Activated CD8-positive, alpha-beta memory T cell treated with anti-CD3 and anti-CD28 coated beads for 4 hours (primary cell): ENCODE data around the gene LYPLAL1.

Experiments
- DNase-seq, 2 donors: peaks; one replicate each; pipeline ENCODE4 v3.0.0-alpha.2; 2020; ENCODE audit warnings: low read depth in 2 of 2

The LYPLAL1 gene

DNA sequence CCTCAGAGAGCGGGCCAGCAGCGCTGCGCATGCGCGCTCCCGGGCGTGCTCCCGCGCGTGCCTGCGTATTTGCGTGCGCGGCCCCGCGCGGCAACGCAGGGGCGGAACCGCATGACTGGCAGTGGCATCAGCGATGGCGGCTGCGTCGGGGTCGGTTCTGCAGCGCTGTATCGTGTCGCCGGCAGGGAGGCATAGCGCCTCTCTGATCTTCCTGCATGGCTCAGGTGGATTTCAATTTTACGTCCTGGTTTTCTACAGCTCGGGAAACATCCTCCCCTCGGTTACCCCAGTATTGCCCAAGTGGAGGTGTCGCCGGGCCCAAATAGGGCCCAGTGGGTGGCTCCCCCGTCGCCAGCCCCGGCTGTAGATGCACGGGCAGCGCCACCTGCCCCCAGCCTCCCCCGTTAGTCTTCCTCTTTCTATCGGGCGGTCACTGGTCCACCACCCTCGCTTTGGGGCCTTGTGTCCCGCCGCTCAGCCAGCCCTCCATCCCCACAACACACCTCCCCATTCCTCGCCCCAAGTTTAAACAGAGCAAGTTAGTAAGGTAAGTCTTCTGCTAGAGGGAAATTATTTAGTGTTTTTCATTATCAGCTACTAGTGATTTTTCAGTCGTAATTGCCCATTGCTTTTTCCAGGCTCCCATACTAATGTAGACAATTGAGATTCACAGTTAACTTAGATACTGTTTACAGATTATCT, at the start of gene LYPLAL1:
TSS of gene LYPLAL1 (plus strand) at position 121 of the 702 bp plus-strand sequence. CDS start at position 134, 13 bp downstream.
- peak; percentile 72 to 74 for DNase-seq

DNA sequence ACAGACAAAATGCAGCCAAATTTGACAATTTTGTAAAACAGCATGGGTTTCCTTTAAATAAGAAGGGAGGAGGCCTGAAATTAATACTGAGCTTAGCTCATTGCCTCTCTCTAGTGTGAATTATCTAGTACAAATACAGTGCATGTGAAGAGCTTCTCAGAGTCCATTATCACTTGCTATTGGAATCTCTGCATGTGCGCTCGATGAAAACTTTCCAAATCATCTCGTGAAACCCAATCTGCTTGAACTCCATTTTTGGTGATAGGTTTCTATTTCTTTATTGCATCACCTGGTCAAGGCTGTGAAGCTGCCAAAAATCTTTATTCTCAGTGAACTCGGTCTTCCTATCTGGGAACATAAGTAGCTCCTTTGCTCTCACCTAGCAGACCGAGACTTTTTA, 49.5 kb upstream of the LYPLAL1 start:
- DNase-seq, result no peak

DNA sequence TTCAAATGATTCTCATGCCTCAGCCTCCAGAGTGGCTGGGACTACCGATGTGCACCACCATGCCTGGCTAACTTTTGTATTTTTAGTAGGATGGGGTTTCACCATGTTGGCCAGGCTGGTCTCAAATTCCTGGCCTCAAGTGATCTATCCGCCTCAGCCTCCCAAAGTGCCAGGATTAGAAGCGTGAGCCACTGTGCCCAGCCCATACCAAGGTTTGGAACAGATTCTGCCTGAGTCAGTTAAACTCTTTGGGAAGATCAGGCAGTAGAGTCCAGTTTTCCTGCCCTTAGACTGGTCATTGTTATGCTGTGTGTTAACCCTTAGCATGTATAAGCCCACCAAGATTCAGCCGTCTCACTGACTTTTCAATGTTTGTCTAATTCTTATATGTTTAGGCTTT, 48.3 kb upstream of the LYPLAL1 start:
- DNase-seq, result no peak

DNA sequence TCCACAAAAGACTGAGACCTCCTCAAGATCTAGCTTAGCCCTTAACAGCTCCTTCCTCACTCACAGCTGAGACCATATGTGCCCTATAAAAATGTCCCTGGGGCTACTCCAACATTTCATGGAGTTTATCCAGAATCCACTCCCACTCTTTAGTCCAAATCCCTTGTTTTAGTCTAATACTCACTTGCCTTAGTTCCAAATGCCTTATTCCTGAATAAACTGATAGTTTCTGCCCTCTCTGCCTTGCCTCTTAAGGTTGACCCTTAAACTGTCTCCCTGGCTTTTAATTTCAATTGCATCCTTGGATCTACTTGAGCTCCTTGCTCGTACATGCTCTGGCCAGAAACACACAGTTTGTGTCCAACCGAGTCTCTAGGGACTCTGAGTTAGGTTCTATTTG, 47.3 kb upstream of the LYPLAL1 start:
- no peak for DNase-seq

DNA sequence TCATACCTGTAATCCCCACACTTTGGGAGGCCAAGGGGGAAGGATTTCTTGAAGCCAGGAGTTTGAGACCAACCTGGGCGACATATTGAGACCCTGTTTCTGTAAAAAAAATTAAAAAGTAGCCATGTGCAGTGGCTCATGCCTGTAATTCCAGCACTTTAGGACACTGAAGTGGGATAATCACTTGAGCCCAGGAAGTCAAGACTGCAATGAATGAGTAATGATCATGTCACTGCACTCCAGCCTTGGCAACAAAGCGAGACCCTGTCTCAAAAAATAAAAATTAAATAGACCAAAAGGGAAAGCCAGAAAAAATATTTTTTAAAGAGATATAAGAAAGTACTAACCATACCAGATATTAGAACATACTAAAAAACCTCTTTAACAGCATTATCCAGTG, 44.7 kb upstream of the LYPLAL1 start:
- DNase-seq, result no peak

DNA sequence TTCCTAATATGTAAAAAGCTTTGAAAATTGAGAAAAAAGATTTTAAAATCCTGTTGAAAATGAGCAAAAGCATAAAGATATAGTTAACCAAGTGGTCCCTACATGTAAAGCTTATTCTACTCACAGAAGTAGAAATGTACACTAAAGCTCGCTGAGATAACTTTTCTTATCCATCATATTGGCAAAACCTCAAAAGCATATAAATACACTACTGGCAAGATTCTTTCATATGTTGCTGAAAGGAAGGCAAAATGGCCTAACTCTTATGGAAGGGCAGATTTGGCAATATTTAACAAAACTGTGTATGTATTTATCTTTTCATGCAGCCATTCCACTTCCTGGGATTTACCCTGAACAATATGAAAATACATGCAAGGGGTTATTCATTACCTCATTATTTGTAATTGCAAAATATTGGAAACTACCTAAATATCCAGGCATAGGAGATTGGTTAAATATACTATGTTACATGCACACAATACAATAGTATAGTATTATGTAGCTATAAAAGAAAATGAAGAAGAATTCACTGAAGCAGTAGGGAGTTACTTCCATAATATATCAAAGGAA, 43.2 kb upstream of the LYPLAL1 start:
- no peak for DNase-seq

DNA sequence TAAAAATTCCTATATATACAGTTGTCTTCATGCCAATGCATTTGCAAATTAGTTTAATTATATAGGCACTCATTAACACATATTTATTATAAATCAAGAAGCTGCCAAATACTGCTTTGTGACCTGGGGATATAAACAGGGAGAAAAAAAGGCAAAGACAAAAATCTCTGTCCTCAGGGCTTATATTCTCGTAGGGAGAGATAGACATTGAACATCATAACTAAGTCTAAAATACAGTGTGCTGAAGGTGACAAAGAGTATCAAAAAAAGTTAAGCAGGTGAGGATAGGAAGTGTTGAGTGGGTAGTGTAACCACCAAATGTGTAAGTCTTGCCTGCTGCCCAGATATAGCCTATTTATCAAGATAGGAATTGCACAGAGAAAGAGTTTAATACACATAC, 40.7 kb upstream of the LYPLAL1 start:
- DNase-seq, result no peak

DNA sequence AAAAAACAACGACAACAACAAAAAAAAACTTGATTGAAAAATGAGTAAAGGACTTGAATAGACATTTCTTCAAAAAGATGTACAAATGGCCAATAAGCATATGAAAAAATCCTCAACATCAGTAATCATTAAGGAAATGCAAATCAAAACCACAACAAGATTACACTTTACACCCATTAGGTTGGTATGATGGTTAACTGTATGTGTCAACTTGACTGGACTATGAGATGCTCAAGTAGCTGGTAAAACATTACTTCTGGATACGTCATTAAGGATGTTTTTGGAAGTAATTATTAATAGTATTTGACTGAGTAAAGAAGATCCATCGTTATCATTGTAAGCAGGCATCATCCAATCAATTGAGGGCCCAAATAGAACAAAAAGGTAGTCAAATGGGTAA, 34.9 kb upstream of the LYPLAL1 start:
- DNase-seq, result no peak

DNA sequence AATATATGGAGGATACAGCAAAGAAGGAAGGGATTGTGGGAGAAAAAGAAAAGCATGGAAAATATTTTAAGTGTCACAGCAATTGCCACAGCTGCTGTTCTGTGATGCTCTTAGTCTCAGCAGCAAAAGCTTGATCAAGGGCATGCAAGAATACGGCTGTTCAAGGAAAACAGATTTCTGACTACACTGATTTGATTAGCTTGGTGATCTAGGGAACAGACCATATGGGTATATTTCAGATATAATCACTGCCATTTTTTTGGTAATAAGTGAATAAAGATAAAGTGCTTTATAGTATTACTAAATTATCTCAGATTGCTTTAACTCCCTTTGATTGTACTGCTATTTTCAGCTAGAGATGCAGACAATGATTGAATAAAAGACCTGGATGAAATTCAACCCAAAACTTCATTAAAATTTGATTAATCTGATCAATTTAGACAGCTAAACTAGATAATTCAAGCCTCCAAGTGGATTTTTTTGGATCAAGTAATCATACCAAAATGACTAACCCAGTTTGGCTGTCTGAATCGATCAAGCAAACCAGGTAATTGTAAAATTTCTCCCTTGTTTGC, 33.3 kb upstream of the LYPLAL1 start:
- DNase-seq, result no peak

DNA sequence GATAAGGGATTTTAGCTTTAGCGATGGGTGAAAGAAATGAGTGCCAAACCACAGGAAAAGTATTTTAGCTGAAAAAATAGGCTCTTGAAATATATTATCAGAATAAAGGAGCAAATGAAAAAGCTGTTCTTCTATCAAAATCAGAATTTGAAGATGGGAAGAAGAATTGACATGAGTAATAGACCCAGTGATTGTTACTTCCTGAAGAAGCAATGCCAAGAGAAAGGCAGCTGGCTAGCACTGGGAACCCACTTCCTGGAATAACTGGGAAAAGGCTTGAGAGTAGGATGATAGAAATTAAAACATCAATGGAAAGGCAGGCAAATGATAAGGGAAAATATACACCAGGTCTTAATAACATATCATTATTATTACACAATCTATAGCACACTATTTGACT, 29.9 kb upstream of the LYPLAL1 start:
- DNase-seq, result no peak

DNA sequence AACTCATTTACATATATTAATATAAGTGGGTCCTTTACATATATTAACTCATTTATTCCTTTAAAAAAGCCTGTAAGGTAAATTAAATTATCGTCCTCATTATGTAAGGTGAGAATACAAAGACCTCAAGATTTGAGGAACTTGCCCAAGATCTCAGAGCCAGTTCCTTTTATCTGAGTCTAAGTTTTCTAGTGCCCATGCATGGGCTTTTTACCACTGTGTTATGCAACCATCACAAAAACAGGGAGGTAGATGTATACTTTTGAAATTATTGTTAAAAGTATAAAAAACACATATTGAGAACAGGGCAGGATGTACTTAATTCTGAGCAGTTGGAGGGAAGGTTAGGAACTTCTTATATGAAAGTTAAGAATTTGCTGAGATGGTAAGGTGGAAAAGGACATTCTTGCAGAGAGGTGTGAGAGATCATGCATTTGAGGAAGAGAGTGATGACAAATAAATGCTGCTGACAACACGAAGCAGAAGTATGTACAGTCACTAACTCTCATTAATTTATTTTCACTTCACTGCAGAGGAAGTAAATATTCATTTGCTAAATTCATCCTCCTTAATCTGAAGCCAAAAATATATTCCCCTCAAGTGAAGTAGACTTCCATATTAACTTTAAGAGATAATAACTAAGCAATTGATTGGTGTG, 28.9 kb upstream of the LYPLAL1 start:
- DNase-seq, result no peak

DNA sequence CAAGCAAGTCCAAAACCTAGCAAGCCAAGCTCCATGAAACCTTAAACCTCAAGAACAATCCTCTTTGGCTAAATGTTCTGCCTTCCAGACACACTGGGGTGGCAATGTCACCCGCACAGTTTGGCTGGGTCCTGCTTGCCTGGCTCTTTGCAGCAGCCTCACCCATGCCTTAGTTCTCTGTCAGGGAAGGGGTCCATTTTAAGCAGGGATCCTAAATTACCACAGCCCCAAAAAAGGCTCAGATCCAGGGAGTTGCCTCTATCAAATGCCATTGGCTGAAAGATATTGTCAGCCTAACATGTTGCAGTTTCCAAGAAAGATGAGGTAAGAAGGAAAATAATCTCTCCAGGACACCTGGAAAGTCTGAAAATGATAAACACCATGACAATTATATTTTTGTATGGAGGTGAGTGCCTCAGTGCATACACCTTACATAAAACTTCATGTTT, 26.1 kb upstream of the LYPLAL1 start:
- no peak for DNase-seq

DNA sequence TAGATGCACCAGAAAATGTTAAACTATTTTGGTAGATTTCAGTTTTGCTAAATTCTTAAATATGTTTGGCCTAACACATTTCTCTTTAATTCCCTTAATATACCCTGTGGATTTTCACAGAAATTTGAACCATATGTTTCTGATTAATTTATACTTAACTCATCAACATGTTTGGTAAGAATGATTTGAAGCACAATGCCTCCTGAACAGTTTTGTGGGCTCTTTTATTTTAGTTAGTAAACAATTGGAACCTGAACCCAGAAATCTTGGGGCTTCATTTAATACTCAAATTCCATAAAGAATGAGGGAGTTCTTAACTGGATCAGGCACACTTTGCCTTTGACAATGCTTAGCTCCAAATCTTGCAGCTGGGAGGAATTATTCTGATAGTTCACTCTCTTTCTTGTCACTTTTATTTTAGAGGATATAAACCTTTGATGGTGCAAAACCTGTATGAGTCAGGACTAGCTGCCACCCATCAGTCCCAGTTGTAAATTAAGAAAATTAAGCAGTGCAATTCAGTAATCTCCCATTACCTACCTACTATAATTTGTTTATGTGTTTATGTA, 24.6 kb upstream of the LYPLAL1 start:
- DNase-seq, result no peak

DNA sequence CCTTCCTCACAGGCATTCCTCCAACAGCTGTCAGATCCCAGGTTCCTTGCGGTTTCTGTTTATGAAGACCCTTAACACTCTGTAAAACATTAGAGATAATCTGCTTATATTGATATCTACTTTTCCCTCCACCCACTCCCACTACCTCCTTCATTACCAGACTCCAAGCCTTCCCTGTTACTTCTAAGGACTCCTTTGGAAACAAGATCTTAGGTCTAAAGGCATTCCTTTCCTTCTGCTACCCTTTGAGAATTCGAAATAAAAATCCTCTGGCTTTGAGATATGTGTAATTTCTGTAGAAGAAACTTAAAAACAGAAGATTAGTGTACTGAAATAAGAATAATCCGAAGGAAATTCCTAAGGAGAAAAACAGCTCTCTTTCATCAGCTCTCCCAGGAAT, 23.7 kb upstream of the LYPLAL1 start:
- no peak for DNase-seq

DNA sequence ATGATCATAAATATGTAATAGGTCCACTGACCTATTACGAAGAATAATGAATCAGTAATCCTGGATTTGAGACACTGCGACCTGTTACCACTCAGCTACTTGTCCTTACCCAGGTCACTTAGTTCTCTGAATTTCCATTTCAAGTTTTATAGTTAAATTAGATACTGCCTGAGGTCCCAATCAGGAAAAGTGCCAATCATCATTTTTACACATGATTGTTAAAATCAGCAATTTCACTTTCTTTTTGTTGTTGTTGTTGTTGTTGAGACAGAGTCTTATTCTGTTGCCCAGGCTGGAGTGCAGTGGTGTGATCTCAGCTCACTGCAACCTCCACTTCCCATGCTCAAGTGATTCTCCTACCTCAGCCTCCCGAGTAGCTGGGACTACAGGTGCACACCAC, 22.8 kb upstream of the LYPLAL1 start:
- no peak for DNase-seq

DNA sequence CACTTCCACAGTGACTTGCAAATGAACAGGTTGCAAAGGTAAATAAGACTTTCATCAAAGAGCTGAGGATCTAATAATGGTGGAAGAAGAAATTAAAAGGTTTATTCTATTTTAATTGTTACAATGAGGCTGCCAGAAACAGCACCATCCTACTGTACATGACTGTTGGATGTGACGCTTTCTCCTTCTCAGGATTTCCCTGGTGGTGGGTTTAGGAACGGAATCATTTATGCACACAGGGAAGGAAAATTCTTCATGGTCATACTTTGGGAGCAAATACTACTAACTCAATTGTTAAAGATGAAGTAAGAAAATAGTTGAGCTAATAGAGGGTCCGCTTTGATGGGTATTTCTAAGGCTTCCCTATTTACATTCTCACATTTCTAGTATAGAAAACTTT, 22.2 kb upstream of the LYPLAL1 start:
- no peak for DNase-seq

DNA sequence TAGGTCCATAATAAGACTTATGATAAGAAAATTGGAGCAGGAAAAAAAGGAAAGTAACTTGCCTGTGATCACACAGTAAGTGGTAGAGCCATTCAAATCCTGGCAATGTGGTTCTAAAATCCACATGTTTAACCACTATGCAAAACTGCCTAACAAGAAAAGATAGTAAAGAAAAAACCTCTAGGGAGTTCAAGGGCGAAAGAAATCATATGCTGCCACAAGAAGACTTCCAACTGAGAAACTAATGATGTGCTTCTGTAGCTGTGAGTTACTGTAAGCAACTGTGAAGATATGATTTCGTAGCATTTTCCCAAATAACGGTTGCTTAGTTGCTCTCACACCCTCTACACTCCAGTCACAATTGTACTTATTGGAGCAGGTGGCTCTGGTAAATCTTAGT, 20.9 kb upstream of the LYPLAL1 start:
- no peak for DNase-seq

DNA sequence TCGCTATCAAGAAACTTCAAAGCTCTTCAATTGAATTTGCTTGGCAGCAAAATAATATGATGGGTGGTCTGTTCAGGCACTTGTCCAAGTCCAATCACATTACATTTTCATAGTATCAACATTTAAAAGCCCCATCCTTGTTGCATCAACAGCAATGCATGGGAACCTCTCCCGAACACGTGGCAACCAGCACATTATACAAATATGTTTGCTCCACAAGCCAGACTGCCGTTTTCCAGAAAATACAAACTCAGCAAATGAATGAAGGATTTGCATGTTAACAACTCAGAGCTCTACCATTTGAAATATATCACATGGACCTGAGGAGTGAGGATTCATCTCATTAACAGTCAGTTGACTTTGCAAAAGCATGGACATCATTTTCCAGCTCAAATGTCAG, 20.0 kb upstream of the LYPLAL1 start:
- no peak for DNase-seq

DNA sequence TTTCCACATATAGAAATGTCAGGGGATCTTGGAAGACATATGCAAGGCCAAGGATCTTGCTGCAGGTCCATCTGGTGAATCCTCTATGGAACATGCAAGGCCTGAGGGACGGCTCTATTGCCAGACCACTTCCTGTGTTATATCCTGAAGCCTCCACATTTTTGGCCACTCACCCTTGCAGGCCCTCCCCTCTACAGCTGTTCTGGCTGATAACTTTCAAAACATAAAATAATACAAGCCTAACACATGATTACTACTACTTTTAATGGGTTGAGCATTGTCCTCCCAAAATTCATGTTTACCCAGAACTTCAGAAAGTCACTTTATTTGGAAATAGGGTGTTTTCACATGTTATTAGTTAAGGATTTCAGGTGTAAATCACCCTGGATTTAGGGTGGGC, 18.5 kb upstream of the LYPLAL1 start:
- no peak for DNase-seq

DNA sequence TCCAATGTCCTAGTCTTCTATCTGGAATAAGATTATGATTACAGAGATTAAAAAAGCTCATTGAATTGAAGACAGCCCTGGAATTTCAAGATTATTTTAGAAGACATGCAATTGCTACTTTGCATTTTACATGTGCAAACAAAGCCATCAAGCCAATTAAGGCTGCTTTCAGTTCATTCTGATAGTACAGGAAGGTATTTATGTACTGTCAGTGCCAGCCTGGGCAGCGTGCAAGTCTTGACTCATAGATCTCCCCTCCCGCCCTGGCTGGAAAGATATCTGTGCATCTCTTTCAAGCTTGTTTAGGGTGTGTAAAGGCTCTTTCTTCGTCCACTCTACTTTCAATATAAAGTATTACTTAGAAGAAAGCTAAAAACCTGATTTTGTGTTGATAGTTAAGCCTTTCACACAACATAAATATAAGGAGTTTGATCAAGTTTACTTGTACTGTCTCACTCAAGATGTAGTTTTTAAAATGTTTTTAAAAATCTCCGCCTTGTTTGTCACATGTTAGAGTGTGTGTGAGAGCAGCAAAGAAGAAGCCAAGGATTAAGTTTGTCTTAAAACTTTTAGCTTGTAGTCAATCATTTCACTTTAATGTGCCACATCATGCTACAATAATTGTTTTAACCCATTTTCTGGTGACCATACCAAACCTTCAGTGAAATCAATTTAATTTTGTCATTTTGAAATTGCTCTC, 13.6 kb upstream of the LYPLAL1 start:
- no peak for DNase-seq

DNA sequence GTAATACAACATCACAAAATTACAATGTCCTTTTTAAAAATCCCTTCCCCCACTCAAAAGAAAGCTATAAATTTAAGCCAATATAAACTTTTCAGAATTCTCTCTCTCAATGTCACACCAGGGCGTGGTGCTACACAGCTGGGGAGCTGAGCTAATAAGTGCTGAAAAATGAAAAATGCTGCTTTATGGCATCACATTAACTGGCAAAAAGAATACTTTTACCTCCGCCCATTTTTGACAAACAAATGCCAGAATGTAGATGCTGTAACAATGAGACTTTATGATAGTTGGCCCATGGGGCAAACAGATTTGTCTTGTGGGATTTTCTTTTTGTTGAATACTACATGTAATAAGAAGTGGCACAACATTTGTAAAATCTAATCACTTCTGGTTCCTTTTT, 12.7 kb upstream of the LYPLAL1 start:
- DNase-seq, result no peak

DNA sequence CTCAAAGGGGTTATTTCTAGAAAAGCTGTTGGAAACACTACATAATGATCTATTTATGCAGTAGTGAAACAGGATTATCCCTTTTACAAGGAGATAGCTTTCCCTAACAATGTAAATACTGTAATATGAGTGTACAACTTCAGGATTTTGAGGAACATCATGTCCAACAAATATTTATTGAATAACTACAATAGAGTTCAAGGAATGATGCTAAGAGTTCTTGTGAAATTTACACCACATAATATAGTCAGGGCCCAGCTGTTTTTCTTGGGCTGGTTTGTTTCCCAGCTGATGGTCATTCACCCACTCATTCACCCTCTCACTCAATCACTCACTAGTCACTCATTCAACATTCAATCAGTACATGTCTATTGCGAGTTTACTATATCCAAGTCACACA, 12.3 kb upstream of the LYPLAL1 start:
- no peak for DNase-seq
